Vagina (tissue), 2 donors: ENCODE measurements around the gene KCNK3.

Experiments
- CTCF ChIP-seq, 3 experiments: fragments of 450-650 bp in 2 of 3; fragments of 200-600 bp in 1 of 3; sonication (generic) in 1 of 3; IDR thresholded peaks; one replicate each; pipeline ENCODE4 v1.5.1; 2017 to 2019; ENCODE audit warnings: antibody characterized with exemption in 3 of 3, mild to moderate bottlenecking in 2 of 3, moderate library complexity in 2 of 3
- POLR2A ChIP-seq, 2 donors: fragments of 450-650 bp; IDR thresholded peaks; one replicate each; pipeline ENCODE4 v1.6.1; 2017; ENCODE audit warnings: antibody characterized with exemption in 2 of 2, mild to moderate bottlenecking in 2 of 2, moderate library complexity in 2 of 2
- POLR2AphosphoS5 ChIP-seq, 2 donors: sonication (generic); formaldehyde crosslinking; IDR thresholded peaks; one replicate each; pipeline ENCODE4 v1.9.0; 2017; ENCODE audit warnings: antibody characterized with exemption in 2 of 2, mild to moderate bottlenecking in 2 of 2, low read depth in 1 of 2; ENCODE audit not compliant: insufficient read depth in 1 of 2

GRCh38 chr2:26668041-26668440, 24.5 kb upstream of the KCNK3 start:
- TF ChIP-seq POLR2A (IDR thresholded peaks at IDR 0.05) = no peak
- TF ChIP-seq CTCF (IDR thresholded peaks at IDR 0.05) = no peak
- TF ChIP-seq POLR2AphosphoS5 (IDR thresholded peaks at IDR 0.05; ENCODE audit: insufficient read depth in 1 of 2, low read depth in 1 of 2) = no peak
